Left ventricle myocardium superior (tissue), 1 donor: Measurements from ENCODE around the gene PPP2R5D. TPM values are rescaled to one million over a fixed set of nuclear protein-coding genes. Genes with fewer than 3 reads are reported as not detected.

Experiments used
- ATAC-seq: fragments of 200-7000 bp; cut with Tn5 transposase; one replicate; pipeline ENCODE4 v1.9.1; 2020; ENCODE audit warnings: mild to moderate bottlenecking, moderate library complexity
- DNase-seq: peaks from one replicate; pipeline ENCODE4 v3.0.0-alpha.2; 2020
- intact Hi-C: fragments of 100-400 bp; cut with micrococcal nuclease; formaldehyde crosslinking; loops from one replicate; pipeline ENCODE4 v1.11.0; 2022
- total RNA-seq: library from RNA; stranded (reverse); fragmentation: NEBNext Ultra II Directional; extraction: Animal tissue kit (Norgen Biotek cat#: 25700); gene quantifications from one replicate; pipeline ENCODE4 v1.2.1, GENCODE V29; 2021
- donor health status: DM: no; HTN: yes; CAD: no; lungs with severe emphysema.

Gene PPP2R5D
- total RNA-seq, 1 donor from 2014 or later: 40.3 TPM

- DNase-seq (no peak), ATAC-seq (no peak)
- intact Hi-C loops: no loop called here
Measured at GRCh38 chr6:43045371-43045930, 61.1 kb downstream of the PPP2R5D start.

- no peak for DNase-seq
- no peak for ATAC-seq
- intact Hi-C loops: no loop called here
Measured at GRCh38 chr6:43047998-43048397, 63.6 kb downstream of the PPP2R5D start.

GRCh38 chr6:43050981-43051380, 66.6 kb downstream of the PPP2R5D start:
- intact Hi-C loops: no loop called here
- DNase-seq: no peak
- no peak for ATAC-seq

- ATAC-seq: no peak
- DNase-seq: peak; percentile 39
- intact Hi-C loops: no loop called here
Measured at GRCh38 chr6:43052225-43052841, 68.0 kb downstream of the PPP2R5D start.

GRCh38 chr6:43052842-43053544, 68.6 kb downstream of the PPP2R5D start:
- peak; percentile 35 for DNase-seq
- intact Hi-C loops: no loop called here
- ATAC-seq: peak; percentile 38

GRCh38 chr6:43053545-43054205, 69.3 kb downstream of the PPP2R5D start, which contains the start of gene CUL7:
TSS of gene CUL7 (minus strand) at chr6:43053851. CDS start at chr6:43052788, 1,063 bp downstream.
- ATAC-seq: peak; percentile 95
- peak; percentile 95 for DNase-seq
- intact Hi-C loops: no loop called here

- ATAC-seq (no peak), DNase-seq (peak; percentile 39)
- intact Hi-C loops: no loop called here
Measured at GRCh38 chr6:43054206-43054943, 70.0 kb downstream of the PPP2R5D start.

GRCh38 chr6:43055966-43056365, 71.6 kb downstream of the PPP2R5D start:
- intact Hi-C loops: no loop called here
- no peak for DNase-seq
- ATAC-seq: no peak

GRCh38 chr6:43058531-43058930, 74.2 kb downstream of the PPP2R5D start:
- DNase-seq: no peak
- intact Hi-C loops: no loop called here
- ATAC-seq: no peak

GRCh38 chr6:43059168-43060033, 75.0 kb downstream of the PPP2R5D start, which contains the start of the genes KLC4 and MRPL2:
TSS of gene KLC4 (plus strand) at chr6:43059631. CDS start at chr6:43061336, 1,705 bp downstream.
TSS of gene MRPL2 (minus strand) at chr6:43059434. CDS start at chr6:43059381, 53 bp downstream.
- intact Hi-C loops: no loop called here
- DNase-seq: peak; percentile 97
- peak; percentile 97 for ATAC-seq

GRCh38 chr6:43060034-43060754, 75.8 kb downstream of the PPP2R5D start:
- intact Hi-C loops: no loop called here
- no peak for DNase-seq
- peak; percentile 32 for ATAC-seq

- DNase-seq (no peak), ATAC-seq (no peak)
- intact Hi-C loops: no loop called here
Measured at GRCh38 chr6:43060755-43061633, 76.6 kb downstream of the PPP2R5D start.

- intact Hi-C loops: no loop called here
- ATAC-seq: no peak
Measured at GRCh38 chr6:43061861-43062260, 77.5 kb downstream of the PPP2R5D start.

More at GRCh38 chr6:43061861-43062260, 77.5 kb downstream of the PPP2R5D start:
- no peak for DNase-seq
